ENCODE measurements around the gene LRRTM1. TPM values are rescaled to one million over a fixed set of nuclear protein-coding genes. Genes with fewer than 3 reads are reported as not detected.

Gene LRRTM1
- total RNA-seq, 1 experiment from 2014 or later, result not detected

- H3K27me3 ChIP-seq (replicated peaks), result no peaks in the 10 kb centered on the region
- H3K9me3 ChIP-seq (replicated peaks), result no peaks in the 10 kb centered on the region
- H3K36me3 ChIP-seq, result no peaks in the 10 kb centered on the region
- no peak overlapping the region for H3K27ac ChIP-seq
- no peaks in the 10 kb centered on the region for H3K4me1 ChIP-seq (replicated peaks)
- no peak overlapping the region for H3K4me3 ChIP-seq
- no peak for DNase-seq (ENCODE audit: low read depth in 1 of 2, low spot score in 2 of 2)
Observed at GRCh38 chr2:80323610-80324009, 19.1 kb upstream of the LRRTM1 start.

- H3K27ac ChIP-seq, result no peak overlapping the region
- DNase-seq (ENCODE audit: low read depth in 1 of 2, low spot score in 2 of 2), result no peak
- no peaks in the 10 kb centered on the region for H3K27me3 ChIP-seq (replicated peaks)
- H3K9me3 ChIP-seq (replicated peaks), result no peaks in the 10 kb centered on the region
- H3K4me1 ChIP-seq (replicated peaks), result no peaks in the 10 kb centered on the region
- no peak overlapping the region for H3K4me3 ChIP-seq
- no peaks in the 10 kb centered on the region for H3K36me3 ChIP-seq
Observed at GRCh38 chr2:80322958-80323357, 18.4 kb upstream of the LRRTM1 start.

- Histone ChIP-seq H3K4me3 (no peak overlapping the region), H3K27me3 (replicated peaks) (no peaks in the 10 kb centered on the region), H3K4me1 (replicated peaks) (no peaks in the 10 kb centered on the region), H3K36me3 (no peaks in the 10 kb centered on the region), H3K9me3 (replicated peaks) (no peaks in the 10 kb centered on the region), H3K27ac (no peak overlapping the region)
- DNase-seq (ENCODE audit: low read depth in 1 of 2, low spot score in 2 of 2), result no peak
Observed at GRCh38 chr2:80322311-80322920, 17.9 kb upstream of the LRRTM1 start.

- H3K4me3 ChIP-seq, result no peak overlapping the region
Observed at GRCh38 chr2:80312282-80312839, 7.8 kb upstream of the LRRTM1 start.

GRCh38 chr2:80311304-80311703, 6.8 kb upstream of the LRRTM1 start:
- Histone ChIP-seq H3K9me3 (replicated peaks) (no peaks in the 10 kb centered on the region), H3K27ac (no peak overlapping the region), H3K27me3 (replicated peaks) (no peaks in the 10 kb centered on the region), H3K36me3 (no peaks in the 10 kb centered on the region), H3K4me3 (no peak overlapping the region), H3K4me1 (replicated peaks) (no peaks in the 10 kb centered on the region)
- no peak for DNase-seq (ENCODE audit: low read depth in 1 of 2, low spot score in 2 of 2)

More at GRCh38 chr2:80312282-80312839, 7.8 kb upstream of the LRRTM1 start:
- no peak for DNase-seq (ENCODE audit: low read depth in 1 of 2, low spot score in 2 of 2)
- H3K9me3 ChIP-seq (replicated peaks), result no peaks in the 10 kb centered on the region
- H3K27me3 ChIP-seq (replicated peaks), result no peaks in the 10 kb centered on the region
- no peaks in the 10 kb centered on the region for H3K4me1 ChIP-seq (replicated peaks)
- H3K27ac ChIP-seq, result no peak overlapping the region
- H3K36me3 ChIP-seq, result no peaks in the 10 kb centered on the region

- Histone ChIP-seq H3K36me3 (no peaks in the 10 kb centered on the region), H3K27ac (no peak overlapping the region), H3K4me3 (no peak overlapping the region), H3K9me3 (replicated peaks) (no peaks in the 10 kb centered on the region), H3K4me1 (replicated peaks) (no peaks in the 10 kb centered on the region), H3K27me3 (replicated peaks) (peaks cover 14% of the 10 kb centered on the region; the same call in 1 of the 2 replicates)
- DNase-seq (ENCODE audit: low read depth in 1 of 2, low spot score in 2 of 2), result no peak
Observed at GRCh38 chr2:80303006-80303908, 1.3 kb downstream of the LRRTM1 start.

GRCh38 chr2:80302314-80303005, 2.1 kb downstream of the LRRTM1 start:
- no peaks in the 10 kb centered on the region for H3K4me1 ChIP-seq (replicated peaks)
- H3K36me3 ChIP-seq, result no peaks in the 10 kb centered on the region
- no peak overlapping the region for H3K4me3 ChIP-seq
- DNase-seq (ENCODE audit: low read depth in 1 of 2, low spot score in 2 of 2), result no peak
- no peaks in the 10 kb centered on the region for H3K9me3 ChIP-seq (replicated peaks)
- no peak overlapping the region for H3K27ac ChIP-seq
- peaks cover 14% of the 10 kb centered on the region; the same call in 1 of the 2 replicates for H3K27me3 ChIP-seq (replicated peaks)

- peaks cover 14% of the 10 kb centered on the region; the same call in 1 of the 2 replicates for H3K27me3 ChIP-seq (replicated peaks)
- DNase-seq (ENCODE audit: low read depth in 1 of 2, low spot score in 2 of 2), result no peak
- H3K4me1 ChIP-seq (replicated peaks), result no peaks in the 10 kb centered on the region
- H3K36me3 ChIP-seq, result no peaks in the 10 kb centered on the region
- H3K27ac ChIP-seq, result no peak overlapping the region
- no peaks in the 10 kb centered on the region for H3K9me3 ChIP-seq (replicated peaks)
- H3K4me3 ChIP-seq, result no peak overlapping the region
Observed at GRCh38 chr2:80302001-80302313, 2.6 kb downstream of the LRRTM1 start.

- no peak for DNase-seq (ENCODE audit: low read depth in 1 of 2, low spot score in 2 of 2)
- Histone ChIP-seq H3K4me3 (no peak overlapping the region), H3K36me3 (no peaks in the 10 kb centered on the region)
Observed at GRCh38 chr2:80300954-80301353, 3.6 kb downstream of the LRRTM1 start.

GRCh38 chr2:80300346-80300745, 4.2 kb downstream of the LRRTM1 start:
- H3K36me3 ChIP-seq, result no peaks in the 10 kb centered on the region
- H3K4me3 ChIP-seq, result no peak overlapping the region
- no peaks in the 10 kb centered on the region for H3K4me1 ChIP-seq (replicated peaks)
- H3K27me3 ChIP-seq (replicated peaks), result peaks cover 14% of the 10 kb centered on the region; the same call in 1 of the 2 replicates
- H3K27ac ChIP-seq, result no peak overlapping the region
- no peak for DNase-seq (ENCODE audit: low read depth in 1 of 2, low spot score in 2 of 2)
- no peaks in the 10 kb centered on the region for H3K9me3 ChIP-seq (replicated peaks)

More at GRCh38 chr2:80300954-80301353, 3.6 kb downstream of the LRRTM1 start:
- H3K9me3 ChIP-seq (replicated peaks), result no peaks in the 10 kb centered on the region
- no peak overlapping the region for H3K27ac ChIP-seq
- H3K4me1 ChIP-seq (replicated peaks), result no peaks in the 10 kb centered on the region
- H3K27me3 ChIP-seq (replicated peaks), result peaks cover 14% of the 10 kb centered on the region; the same call in 1 of the 2 replicates

GRCh38 chr2:80299661-80300060, 4.9 kb downstream of the LRRTM1 start:
- Histone ChIP-seq H3K4me3 (no peak overlapping the region), H3K36me3 (no peaks in the 10 kb centered on the region), H3K27ac (no peak overlapping the region), H3K27me3 (replicated peaks) (peaks cover 9% of the 10 kb centered on the region; the same call in 1 of the 2 replicates), H3K9me3 (replicated peaks) (no peaks in the 10 kb centered on the region), H3K4me1 (replicated peaks) (no peaks in the 10 kb centered on the region)
- DNase-seq (ENCODE audit: low read depth in 1 of 2, low spot score in 2 of 2), result no peak

GRCh38 chr2:80298954-80299353, 5.6 kb downstream of the LRRTM1 start:
- Histone ChIP-seq H3K27ac (no peak overlapping the region), H3K27me3 (replicated peaks) (peaks cover 5% of the 10 kb centered on the region; the same call in 1 of the 2 replicates), H3K9me3 (replicated peaks) (no peaks in the 10 kb centered on the region), H3K36me3 (no peaks in the 10 kb centered on the region), H3K4me3 (no peak overlapping the region), H3K4me1 (replicated peaks) (no peaks in the 10 kb centered on the region)
- no peak for DNase-seq (ENCODE audit: low read depth in 1 of 2, low spot score in 2 of 2)

GRCh38 chr2:80293039-80293438, 11.5 kb downstream of the LRRTM1 start:
- H3K27me3 ChIP-seq (replicated peaks), result no peaks in the 10 kb centered on the region
- H3K4me3 ChIP-seq, result no peak overlapping the region
- no peak for DNase-seq (ENCODE audit: low read depth in 1 of 2, low spot score in 2 of 2)
- no peaks in the 10 kb centered on the region for H3K9me3 ChIP-seq (replicated peaks)
- H3K4me1 ChIP-seq (replicated peaks), result no peaks in the 10 kb centered on the region
- H3K27ac ChIP-seq, result no peak overlapping the region
- no peaks in the 10 kb centered on the region for H3K36me3 ChIP-seq

All from SJSA1 (cell line).